Fibroblast of lung (primary cell): Measurements from ENCODE around the gene ZDHHC3.

Experiments used
- CTCF ChIP-seq, 2 donors: IDR thresholded peaks in 1 of 2; conservative IDR thresholded peaks in 1 of 2; 1 replicate in 1 of 2; 2 replicates in 1 of 2; pipeline ENCODE4 v1.5.1; 2011 to 2012; ENCODE audit warnings: low read length in 2 of 2, control low read depth in 1 of 2, inconsistent platforms in 1 of 2, low read depth in 1 of 2, mild to moderate bottlenecking in 1 of 2
- EZH2 ChIP-seq: IDR thresholded peaks from 2 replicates; pipeline ENCODE4 v1.5.1; 2012; ENCODE audit warnings: low read length, control low read depth, mild to moderate bottlenecking; ENCODE audit errors: missing control alignments

GRCh38 chr3:44915702-44916438 lies 60.1 kb downstream of the ZDHHC3 start:
- TF ChIP-seq CTCF (conservative IDR thresholded peaks at IDR 0.05 in 1 of 2, IDR thresholded peaks at IDR 0.05 in 1 of 2; ENCODE audit: low read depth in 1 of 2, low read length in 2 of 2) (no peak), EZH2 (no peak)
